ENCODE measurements around the gene COPS8.

DNA sequence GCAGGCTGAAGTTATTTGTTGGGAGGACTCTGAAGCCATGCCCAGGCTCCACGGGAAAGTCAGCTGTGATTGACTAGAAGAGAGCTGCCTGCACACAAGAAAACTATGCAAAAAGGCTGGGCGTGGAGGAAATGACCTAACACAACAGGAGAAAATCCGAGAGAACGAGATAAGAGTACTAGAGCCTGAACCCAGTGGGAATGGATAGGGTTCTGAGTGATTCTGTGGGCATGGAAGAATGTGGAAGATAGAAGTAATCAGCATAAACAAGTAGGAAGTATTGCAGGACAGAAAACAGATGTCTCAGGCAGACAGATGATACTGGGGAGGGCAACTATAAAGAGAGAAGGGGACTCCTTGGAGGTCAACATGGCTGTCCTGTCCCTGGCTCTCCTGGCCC is 12.1 kb upstream of the COPS8 start:
- TF ChIP-seq POLR2A (IDR thresholded peaks at IDR 0.05) = no peak
- TF ChIP-seq, protein P1, sequence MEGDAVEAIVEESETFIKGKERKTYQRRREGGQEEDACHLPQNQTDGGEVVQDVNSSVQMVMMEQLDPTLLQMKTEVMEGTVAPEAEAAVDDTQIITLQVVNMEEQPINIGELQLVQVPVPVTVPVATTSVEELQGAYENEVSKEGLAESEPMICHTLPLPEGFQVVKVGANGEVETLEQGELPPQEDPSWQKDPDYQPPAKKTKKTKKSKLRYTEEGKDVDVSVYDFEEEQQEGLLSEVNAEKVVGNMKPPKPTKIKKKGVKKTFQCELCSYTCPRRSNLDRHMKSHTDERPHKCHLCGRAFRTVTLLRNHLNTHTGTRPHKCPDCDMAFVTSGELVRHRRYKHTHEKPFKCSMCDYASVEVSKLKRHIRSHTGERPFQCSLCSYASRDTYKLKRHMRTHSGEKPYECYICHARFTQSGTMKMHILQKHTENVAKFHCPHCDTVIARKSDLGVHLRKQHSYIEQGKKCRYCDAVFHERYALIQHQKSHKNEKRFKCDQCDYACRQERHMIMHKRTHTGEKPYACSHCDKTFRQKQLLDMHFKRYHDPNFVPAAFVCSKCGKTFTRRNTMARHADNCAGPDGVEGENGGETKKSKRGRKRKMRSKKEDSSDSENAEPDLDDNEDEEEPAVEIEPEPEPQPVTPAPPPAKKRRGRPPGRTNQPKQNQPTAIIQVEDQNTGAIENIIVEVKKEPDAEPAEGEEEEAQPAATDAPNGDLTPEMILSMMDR (IDR thresholded peaks at IDR 0.05) = no peak
- no peak for TF ChIP-seq POLR2AphosphoS5 (IDR thresholded peaks at IDR 0.05)

Data from breast epithelium (tissue), 3 donors.